ENCODE data around the gene SND1. TPM values are rescaled to one million over a fixed set of nuclear protein-coding genes. Genes with fewer than 3 reads are reported as not detected.
A peak's percentile ranks its signal among the peaks of the same experiment; 100 is the strongest.

SND1 gene
- total and polyA plus RNA-seq, 12 donors = 58.9 to 266 (median 132) TPM

DNA sequence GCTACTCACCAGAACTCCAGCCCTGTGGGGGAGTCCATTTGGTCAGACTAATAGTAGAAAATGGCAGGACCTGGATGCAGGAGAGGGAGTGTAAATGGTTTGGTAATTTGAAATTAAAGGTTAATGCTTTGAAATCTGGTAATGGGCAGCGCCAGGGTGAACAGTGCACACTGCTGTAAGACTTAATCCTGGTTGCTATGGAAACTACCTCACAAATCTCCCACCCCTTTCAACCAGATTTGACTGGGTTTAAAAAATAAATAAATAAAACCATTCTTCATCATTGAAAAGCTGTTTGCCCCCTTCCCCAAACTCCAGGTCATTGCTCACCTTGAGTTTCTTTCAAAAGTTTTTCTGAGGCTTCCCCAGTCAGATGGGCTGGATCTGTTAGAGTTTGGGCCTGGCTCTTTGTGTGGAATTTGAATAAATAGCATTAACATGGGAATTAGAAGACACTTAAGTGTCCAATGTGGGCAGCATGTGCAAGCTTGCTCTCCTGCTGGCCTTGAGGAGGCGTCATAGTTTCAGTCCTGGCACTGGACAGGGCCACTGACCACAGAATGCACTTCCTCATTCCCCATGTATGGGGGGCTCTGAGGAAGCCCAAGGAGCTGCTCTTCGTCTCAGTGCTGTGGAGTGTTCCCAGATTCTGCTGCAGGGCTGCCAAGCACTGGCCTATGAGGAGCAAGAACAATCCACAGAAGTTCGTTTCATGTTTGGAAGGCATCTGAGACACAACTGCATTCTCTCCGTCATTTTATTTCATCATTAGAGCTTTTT lies 288.6 kb downstream of the SND1 start:
- Histone ChIP-seq H3K9me3 (replicated peaks in 1 of 3) (no peaks in the 10 kb centered on the region), H3K4me1 (replicated peaks in 1 of 2) (peaks cover 0 to 9% of the 10 kb centered on the region in 2 donors), H3K27ac (no peak overlapping the region), H3K27me3 (no peaks in the 10 kb centered on the region), H3K4me3 (no peak overlapping the region), H3K36me3 (replicated peaks in 1 of 2) (no peaks in the 10 kb centered on the region)
- no peak for DNase-seq
- 78 to 91% (median 87%) methylated on average over 5 of the region's 5 CpGs for WGBS, 4 donors
- no peak for TF ChIP-seq CTCF (IDR thresholded peaks at IDR 0.05)
- no peak for TF ChIP-seq POLR2A (IDR thresholded peaks at IDR 0.05)
- intact Hi-C loops (cut with DNase I) = no loop called here

DNA sequence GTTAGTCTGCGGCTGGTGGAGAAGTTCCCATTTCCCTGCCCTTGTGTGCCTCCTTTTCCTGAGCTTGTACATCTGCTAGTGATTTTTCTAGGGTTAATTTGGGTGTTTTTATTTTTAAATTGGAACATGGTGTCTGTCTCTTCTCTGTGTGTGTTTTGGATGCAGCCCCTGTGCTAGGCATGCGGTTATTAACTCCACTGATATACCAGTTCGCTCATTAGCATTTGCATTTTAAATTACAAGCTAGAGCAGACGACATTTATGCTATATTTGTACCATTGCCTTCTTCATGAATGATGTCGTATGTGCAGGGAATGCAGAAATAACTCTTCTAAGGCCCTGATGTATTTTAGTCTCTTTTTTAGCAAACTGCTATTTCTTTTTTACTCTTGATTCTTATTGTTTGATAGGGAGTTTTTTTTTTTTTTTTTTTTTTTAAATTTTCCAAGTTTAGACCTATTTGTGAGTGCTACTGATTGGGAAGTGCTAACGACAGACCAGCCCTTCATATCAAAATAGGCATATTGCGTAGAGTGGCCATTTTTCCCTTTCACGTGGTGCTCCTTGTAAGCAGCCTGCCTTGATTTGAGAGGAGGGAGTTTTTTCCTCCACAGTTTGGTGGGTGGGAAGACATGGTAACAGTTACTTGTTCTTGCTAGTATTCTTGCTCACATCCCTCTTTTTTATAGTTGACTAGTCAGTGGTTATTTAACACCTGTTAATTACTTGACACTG lies 289.6 kb downstream of the SND1 start:
- no peak overlapping the region for H3K4me3 ChIP-seq
- intact Hi-C loops (cut with DNase I) = no loop called here
- no peaks in the 10 kb centered on the region for H3K9me3 ChIP-seq (replicated peaks in 1 of 3)
- no peaks in the 10 kb centered on the region for H3K36me3 ChIP-seq (replicated peaks in 1 of 2)
- TF ChIP-seq CTCF (IDR thresholded peaks at IDR 0.05) (no peak), POLR2A (IDR thresholded peaks at IDR 0.05) (no peak)
- no peaks in the 10 kb centered on the region for H3K27me3 ChIP-seq
- no peak for DNase-seq
- WGBS, 4 donors = 90 to 96% (median 94%) methylated on average over 8 of the region's 8 CpGs
- H3K4me1 ChIP-seq (replicated peaks in 1 of 2) = peaks cover 0 to 9% of the 10 kb centered on the region in 2 donors
- no peak overlapping the region for H3K27ac ChIP-seq

GRCh38 chr7:127943541-127944521 lies 291.8 kb downstream of the SND1 start:
- no peak for TF ChIP-seq CTCF (IDR thresholded peaks at IDR 0.05)
- TF ChIP-seq POLR2A (IDR thresholded peaks at IDR 0.05) = no peak
- H3K4me1 ChIP-seq (replicated peaks in 1 of 2) = peaks cover 0 to 4% of the 10 kb centered on the region in 2 donors
- H3K4me3 ChIP-seq = no peak overlapping the region
- DNase-seq = peak in 1 of 7 donors; percentile 22
- no peaks in the 10 kb centered on the region for H3K9me3 ChIP-seq (replicated peaks in 1 of 3)
- H3K27me3 ChIP-seq = no peaks in the 10 kb centered on the region
- 85 to 93% (median 91%) methylated on average over 14 to 16 of the region's 16 CpGs for WGBS, 4 donors
- intact Hi-C loops (cut with DNase I) = no loop called here
- no peak overlapping the region for H3K27ac ChIP-seq
- H3K36me3 ChIP-seq (replicated peaks in 1 of 2) = no peaks in the 10 kb centered on the region

GRCh38 chr7:127946111-127946510 lies 294.1 kb downstream of the SND1 start:
- TF ChIP-seq POLR2A (IDR thresholded peaks at IDR 0.05) = no peak
- TF ChIP-seq CTCF (IDR thresholded peaks at IDR 0.05) = no peak
- intact Hi-C loops (cut with DNase I) = no loop called here
- Histone ChIP-seq H3K4me3 (no peak overlapping the region), H3K27me3 (no peaks in the 10 kb centered on the region), H3K36me3 (replicated peaks in 1 of 2) (no peaks in the 10 kb centered on the region), H3K9me3 (replicated peaks in 1 of 3) (no peaks in the 10 kb centered on the region), H3K27ac (no peak overlapping the region), H3K4me1 (replicated peaks in 1 of 2) (peaks cover 0 to 4% of the 10 kb centered on the region in 2 donors)
- DNase-seq = no peak
